DMS153 treated with DMSO at 0.1 percent for 48 hours (cell line): ENCODE results near the gene SUPT5H.

Experiments
- DNase-seq: peaks from one replicate; lab custom pipeline; 2025; ENCODE audit not compliant: unreplicated experiment; lab: John Stamatoyannopoulos, UW

Gene SUPT5H

GRCh38 chr19:39496063-39496462, 50.7 kb downstream of the SUPT5H start:
- DNase-seq, result no peak

- DNase-seq, result no peak
Observed at GRCh38 chr19:39497701-39497995, 52.3 kb downstream of the SUPT5H start.

GRCh38 chr19:39497996-39498797, 52.8 kb downstream of the SUPT5H start:
- DNase-seq, result peak; percentile 89

GRCh38 chr19:39498798-39499642, 53.6 kb downstream of the SUPT5H start, which contains the start of gene DLL3:
Gene DLL3, plus strand, starts transcription at chr19:39498947. Its CDS starts 28 bp downstream, at chr19:39498975.
- peak; percentile 47 for DNase-seq

- no peak for DNase-seq
Observed at GRCh38 chr19:39499932-39500331, 54.5 kb downstream of the SUPT5H start.

- DNase-seq, result no peak
Observed at GRCh38 chr19:39500543-39500942, 55.2 kb downstream of the SUPT5H start.

GRCh38 chr19:39501340-39501739, 56.0 kb downstream of the SUPT5H start:
- DNase-seq, result no peak

- DNase-seq, result no peak
Observed at GRCh38 chr19:39502640-39503417, 57.4 kb downstream of the SUPT5H start.

GRCh38 chr19:39506598-39506943, 61.2 kb downstream of the SUPT5H start:
- DNase-seq, result no peak

GRCh38 chr19:39506944-39507714, 61.7 kb downstream of the SUPT5H start:
- DNase-seq, result peak; percentile 73

- DNase-seq, result no peak
Observed at GRCh38 chr19:39507715-39508364, 62.5 kb downstream of the SUPT5H start.

GRCh38 chr19:39508629-39509028, 63.2 kb downstream of the SUPT5H start:
- no peak for DNase-seq

GRCh38 chr19:39509233-39509632, 63.9 kb downstream of the SUPT5H start:
- no peak for DNase-seq

GRCh38 chr19:39512988-39513387, 67.6 kb downstream of the SUPT5H start:
- no peak for DNase-seq

- no peak for DNase-seq
Observed at GRCh38 chr19:39514840-39515550, 69.6 kb downstream of the SUPT5H start, which contains the start of gene SELENOV. Gene SELENOV, plus strand, starts transcription at chr19:39515139. Its CDS starts 74 bp downstream, at chr19:39515213.

GRCh38 chr19:39515551-39516191, 70.3 kb downstream of the SUPT5H start:
- DNase-seq, result no peak

GRCh38 chr19:39516270-39516669, 70.9 kb downstream of the SUPT5H start:
- DNase-seq, result no peak

GRCh38 chr19:39517432-39517831, 72.0 kb downstream of the SUPT5H start:
- no peak for DNase-seq

GRCh38 chr19:39518458-39518857, 73.1 kb downstream of the SUPT5H start:
- DNase-seq, result no peak
